A549 (cell line): ENCODE results near the gene POLK.

Experiments used
- FOSL2 ChIP-seq, 2 experiments: fragments of 450-650 bp in 1 of 2; fragments of >200 bp in 1 of 2; sonication (Bioruptor Twin) in 1 of 2; formaldehyde crosslinking; IDR thresholded peaks; 2 replicates each; pipeline versions ENCODE4 v1.5.0 to v1.6.1; 2016 to 2020; ENCODE audit warnings: mild to moderate bottlenecking in 1 of 2, moderate library complexity in 1 of 2
- TF ChIP-seq, protein P1 (sequence below): fragments of >200 bp; sonication (Bioruptor Twin); formaldehyde crosslinking; IDR thresholded peaks from 3 replicates; pipeline ENCODE4 v1.5.1; 2016

DNA sequence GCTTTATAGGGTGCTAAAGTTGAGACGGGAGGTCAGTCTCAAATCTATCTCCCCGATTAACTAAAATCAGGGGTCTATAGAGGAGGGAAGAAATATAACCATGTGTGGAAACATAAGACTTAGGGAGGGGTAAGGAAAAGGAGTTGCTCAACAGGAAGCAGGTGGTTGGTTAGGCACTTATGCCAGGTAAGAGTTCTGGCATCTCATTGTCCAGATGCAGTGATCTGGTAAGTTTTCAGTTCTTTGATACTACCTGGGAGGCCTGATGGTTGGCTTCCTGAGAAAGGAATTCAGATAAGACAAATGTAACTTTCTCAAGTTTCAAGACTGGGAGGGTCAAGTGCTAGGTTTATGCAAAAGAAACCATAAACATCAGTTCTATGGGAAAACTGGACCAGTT, 48.0 kb upstream of the POLK start:
- TF ChIP-seq, protein P1, sequence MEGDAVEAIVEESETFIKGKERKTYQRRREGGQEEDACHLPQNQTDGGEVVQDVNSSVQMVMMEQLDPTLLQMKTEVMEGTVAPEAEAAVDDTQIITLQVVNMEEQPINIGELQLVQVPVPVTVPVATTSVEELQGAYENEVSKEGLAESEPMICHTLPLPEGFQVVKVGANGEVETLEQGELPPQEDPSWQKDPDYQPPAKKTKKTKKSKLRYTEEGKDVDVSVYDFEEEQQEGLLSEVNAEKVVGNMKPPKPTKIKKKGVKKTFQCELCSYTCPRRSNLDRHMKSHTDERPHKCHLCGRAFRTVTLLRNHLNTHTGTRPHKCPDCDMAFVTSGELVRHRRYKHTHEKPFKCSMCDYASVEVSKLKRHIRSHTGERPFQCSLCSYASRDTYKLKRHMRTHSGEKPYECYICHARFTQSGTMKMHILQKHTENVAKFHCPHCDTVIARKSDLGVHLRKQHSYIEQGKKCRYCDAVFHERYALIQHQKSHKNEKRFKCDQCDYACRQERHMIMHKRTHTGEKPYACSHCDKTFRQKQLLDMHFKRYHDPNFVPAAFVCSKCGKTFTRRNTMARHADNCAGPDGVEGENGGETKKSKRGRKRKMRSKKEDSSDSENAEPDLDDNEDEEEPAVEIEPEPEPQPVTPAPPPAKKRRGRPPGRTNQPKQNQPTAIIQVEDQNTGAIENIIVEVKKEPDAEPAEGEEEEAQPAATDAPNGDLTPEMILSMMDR = no peak
- TF ChIP-seq FOSL2 (IDR thresholded peaks at IDR 0.05) (no peak), FOSL2 (CRISPR knock-in tag; IDR thresholded peaks at IDR 0.05) (no peak)
